Spleen (tissue), 7 donors: Measurements from ENCODE around the gene GPNMB.

Experiments
- CTCF ChIP-seq, 11 experiments: fragments of 200-600 bp in 7 of 11; fragments of 450-650 bp in 4 of 11; sonication (generic) in 4 of 11; IDR thresholded peaks in 8 of 11; conservative IDR thresholded peaks in 3 of 11; 1 replicate in 7 of 11; 2 replicates in 4 of 11; pipeline versions ENCODE4 v1.4.0 to v1.8.0; 2016 to 2021; ENCODE audit warnings: antibody characterized with exemption in 11 of 11, inconsistent platforms in 4 of 11, mild to moderate bottlenecking in 1 of 11
- POLR2A ChIP-seq, 3 donors: fragments of 450-650 bp; IDR thresholded peaks; one replicate each; pipeline ENCODE4 v1.5.1; 2017; ENCODE audit warnings: antibody characterized with exemption in 3 of 3, mild to moderate bottlenecking in 1 of 3
- POLR2AphosphoS5 ChIP-seq, 3 donors: sonication (generic); formaldehyde crosslinking; IDR thresholded peaks; one replicate each; pipeline ENCODE4 v1.5.1; 2017; ENCODE audit warnings: antibody characterized with exemption in 3 of 3
- donor health status: DM: no; HTN: no; CAD: no; lungs with moderate emphysema.
- donor health status: DM: no; HTN: no; CAD: no.
- donor health status: DM: no; HTN: no; CAD: no.

GRCh38 chr7:23232966-23233365 lies 13.6 kb upstream of the GPNMB start:
- TF ChIP-seq CTCF (IDR thresholded peaks at IDR 0.05 in 8 of 11, conservative IDR thresholded peaks at IDR 0.05 in 3 of 11) = no peak
- TF ChIP-seq POLR2AphosphoS5 (IDR thresholded peaks at IDR 0.05) = no peak
- TF ChIP-seq POLR2A (IDR thresholded peaks at IDR 0.05) = no peak
